H9 (cell line): ENCODE measurements around the gene RIOK3. TPM values are rescaled to one million over a fixed set of nuclear protein-coding genes. Genes with fewer than 3 reads are reported as not detected.

Source experiments
- DNase-seq: peaks from one replicate; pipeline ENCODE4 v3.0.0-alpha.2; 2017
- H2AFZ ChIP-seq: one replicate; pipeline ENCODE4 v1.6.1; 2013; ENCODE audit warnings: mild to moderate bottlenecking, low read length, control low read depth, moderate library complexity
- H2AK5ac ChIP-seq: 2 replicates; pipeline ENCODE4 v1.6.1; 2013; ENCODE audit warnings: low read length, control low read depth, mixed read lengths; ENCODE audit not compliant: insufficient read length
- H2BK120ac ChIP-seq: one replicate; pipeline ENCODE4 v1.6.1; 2013; ENCODE audit warnings: low read depth, mild to moderate bottlenecking, low read length, control low read depth, inconsistent platforms; ENCODE audit not compliant: poor library complexity, severe bottlenecking
- H2BK12ac ChIP-seq: 2 replicates; pipeline ENCODE4 v1.6.1; 2013; ENCODE audit warnings: low read length, control low read depth, mixed read lengths, low read depth; ENCODE audit not compliant: insufficient read length
- H2BK15ac ChIP-seq: 2 replicates; pipeline ENCODE4 v1.6.1; 2013; ENCODE audit warnings: low read depth, low read length, control low read depth
- H2BK20ac ChIP-seq: one replicate; pipeline ENCODE4 v1.6.1; 2013; ENCODE audit warnings: low read depth, mild to moderate bottlenecking, low read length, control low read depth, inconsistent platforms; ENCODE audit not compliant: poor library complexity, severe bottlenecking
- H2BK5ac ChIP-seq: 2 replicates; pipeline ENCODE4 v1.6.1; 2013; ENCODE audit warnings: low read length, control low read depth, mixed read lengths; ENCODE audit not compliant: insufficient read length
- H3K14ac ChIP-seq: 2 replicates; pipeline ENCODE4 v1.6.1; 2013; ENCODE audit warnings: low read length, control low read depth; ENCODE audit not compliant: insufficient read depth
- H3K18ac ChIP-seq: 2 replicates; pipeline ENCODE4 v1.6.1; 2013; ENCODE audit warnings: low read depth, mild to moderate bottlenecking, mixed read lengths, low read length, control low read depth; ENCODE audit not compliant: insufficient read length
- H3K23ac ChIP-seq: 2 replicates; pipeline ENCODE4 v1.6.1; 2013; ENCODE audit warnings: low read length, control low read depth, mixed read lengths, low read depth; ENCODE audit not compliant: insufficient read length
- H3K23me2 ChIP-seq: 2 replicates; pipeline ENCODE4 v1.6.1; 2013; ENCODE audit warnings: low read depth, mild to moderate bottlenecking, mixed read lengths, low read length, control low read depth; ENCODE audit not compliant: insufficient read length, poor library complexity, severe bottlenecking
- H3K27ac ChIP-seq: 2 replicates; pipeline ENCODE4 v1.5.1; 2013; ENCODE audit warnings: low read length, control low read depth, mixed read lengths, low read depth; ENCODE audit not compliant: insufficient read length
- H3K27me3 ChIP-seq: 2 replicates; pipeline ENCODE4 v1.6.1; 2013; ENCODE audit warnings: low read length, control low read depth, inconsistent platforms; ENCODE audit not compliant: insufficient read depth
- H3K4ac ChIP-seq: 2 replicates; pipeline ENCODE4 v1.6.1; 2013; ENCODE audit warnings: low read depth, mild to moderate bottlenecking, control low read depth, inconsistent platforms, low read length, moderate library complexity
- H3K4me1 ChIP-seq: 2 replicates; pipeline ENCODE4 v1.6.1; 2013; ENCODE audit warnings: low read length, control low read depth, inconsistent platforms; ENCODE audit not compliant: insufficient read depth
- H3K4me2 ChIP-seq: 2 replicates; pipeline ENCODE4 v1.6.1; 2013; ENCODE audit warnings: low read length, control low read depth, mixed read lengths; ENCODE audit not compliant: insufficient read length, insufficient read depth
- H3K56ac ChIP-seq: 2 replicates; pipeline ENCODE4 v1.6.1; 2013; ENCODE audit warnings: low read depth, mild to moderate bottlenecking, mixed read lengths, low read length, control low read depth; ENCODE audit not compliant: insufficient read length
- H3K79me1 ChIP-seq: 2 replicates; pipeline ENCODE4 v1.6.1; 2013; ENCODE audit warnings: low read depth, mild to moderate bottlenecking, moderate library complexity, low read length, control low read depth, inconsistent platforms; ENCODE audit not compliant: insufficient read depth, poor library complexity, severe bottlenecking
- H3K79me2 ChIP-seq: 2 replicates; pipeline ENCODE4 v1.6.1; 2013; ENCODE audit warnings: low read length, control low read depth, inconsistent platforms; ENCODE audit not compliant: insufficient read depth
- H3K9ac ChIP-seq: 2 replicates; pipeline ENCODE4 v1.6.1; 2013; ENCODE audit warnings: low read length, control low read depth, mixed read lengths; ENCODE audit not compliant: insufficient read length; ENCODE audit errors: extremely low read depth
- H3K9me3 ChIP-seq: one replicate; pipeline ENCODE4 v1.6.1; 2013; ENCODE audit warnings: low read depth, low read length, inconsistent platforms; ENCODE audit not compliant: control insufficient read depth
- H3T11ph ChIP-seq: one replicate; pipeline ENCODE4 v1.6.1; 2013; ENCODE audit warnings: mild to moderate bottlenecking, low read length, control low read depth, inconsistent platforms
- H4K20me1 ChIP-seq: one replicate; pipeline ENCODE4 v1.6.1; 2013; ENCODE audit not compliant: control insufficient read depth, insufficient read length, insufficient read depth
- H4K5ac ChIP-seq: 2 replicates; pipeline ENCODE4 v1.6.1; 2013; ENCODE audit warnings: low read depth, mild to moderate bottlenecking, mixed read lengths, low read length, control low read depth; ENCODE audit not compliant: insufficient read length
- H4K8ac ChIP-seq: replicated peaks from 2 replicates; pipeline ENCODE4 v1.6.1; 2013; ENCODE audit warnings: low read length, control low read depth, mixed read lengths, low read depth; ENCODE audit not compliant: insufficient read length
- H4K91ac ChIP-seq: 2 replicates; pipeline ENCODE4 v1.6.1; 2013; ENCODE audit warnings: low read depth, mild to moderate bottlenecking, moderate library complexity, mixed read lengths, low read length, control low read depth; ENCODE audit not compliant: insufficient read length
- H3K27ac Mint-ChIP-seq, 3 experiments: 2 replicates in 2 of 3; 3 replicates in 1 of 3; pipeline ENCODE4 v1.8.0; 2020 to 2021; ENCODE audit warnings: mixed read lengths in 3 of 3, mild to moderate bottlenecking in 1 of 3, moderate library complexity in 1 of 3
- H3K27me3 Mint-ChIP-seq: 2 replicates; pipeline ENCODE4 v1.8.0; 2021; ENCODE audit warnings: low read depth, mild to moderate bottlenecking, moderate library complexity, mixed read lengths
- H3K36me3 Mint-ChIP-seq, 3 experiments: 2 replicates in 2 of 3; 3 replicates in 1 of 3; pipeline ENCODE4 v1.8.0; 2020 to 2021; ENCODE audit warnings: low read depth in 3 of 3, mixed read lengths in 3 of 3; ENCODE audit not compliant: insufficient read depth in 1 of 3
- H3K4me1 Mint-ChIP-seq, 2 experiments: 2 replicates each; pipeline ENCODE4 v1.8.0; 2020; ENCODE audit warnings: mixed read lengths in 2 of 2
- H3K4me3 Mint-ChIP-seq, 2 experiments: 2 replicates in 1 of 2; 3 replicates in 1 of 2; pipeline ENCODE4 v1.8.0; 2020 to 2021; ENCODE audit warnings: mild to moderate bottlenecking in 2 of 2, mixed read lengths in 2 of 2, moderate library complexity in 1 of 2
- H3K9me3 Mint-ChIP-seq, 2 experiments: 2 replicates in 1 of 2; 3 replicates in 1 of 2; pipeline ENCODE4 v1.8.0; 2020; ENCODE audit warnings: mild to moderate bottlenecking in 2 of 2, mixed read lengths in 2 of 2, moderate library complexity in 1 of 2
- WGBS: extraction: QIAGEN DNeasy Blood & Tissue Kit; methylation state at CpG from one replicate; pipeline ENCODE4 v1.1.7; 2013; ENCODE audit warnings: missing lambda C conversion rate, low lambda C conversion rate, mixed read lengths; ENCODE audit not compliant: insufficient read length; ENCODE audit errors: extremely low coverage; 5-methylcytosine and 5-hydroxymethylcytosine counted together
- total RNA-seq: library from RNA; stranded (reverse); gene quantifications from 2 replicates; pipeline ENCODE4 v1.2.1, GENCODE V29; 2021
- TF ChIP-seq, protein P1 (sequence below): fragments of 200-600 bp; sonication (generic); conservative IDR thresholded peaks from 3 replicates; pipeline ENCODE4 v1.8.0; 2021; ENCODE audit warnings: antibody characterized with exemption, mild to moderate bottlenecking

The RIOK3 gene
- total RNA-seq, 1 experiment from 2014 or later = 34.6 TPM

DNA sequence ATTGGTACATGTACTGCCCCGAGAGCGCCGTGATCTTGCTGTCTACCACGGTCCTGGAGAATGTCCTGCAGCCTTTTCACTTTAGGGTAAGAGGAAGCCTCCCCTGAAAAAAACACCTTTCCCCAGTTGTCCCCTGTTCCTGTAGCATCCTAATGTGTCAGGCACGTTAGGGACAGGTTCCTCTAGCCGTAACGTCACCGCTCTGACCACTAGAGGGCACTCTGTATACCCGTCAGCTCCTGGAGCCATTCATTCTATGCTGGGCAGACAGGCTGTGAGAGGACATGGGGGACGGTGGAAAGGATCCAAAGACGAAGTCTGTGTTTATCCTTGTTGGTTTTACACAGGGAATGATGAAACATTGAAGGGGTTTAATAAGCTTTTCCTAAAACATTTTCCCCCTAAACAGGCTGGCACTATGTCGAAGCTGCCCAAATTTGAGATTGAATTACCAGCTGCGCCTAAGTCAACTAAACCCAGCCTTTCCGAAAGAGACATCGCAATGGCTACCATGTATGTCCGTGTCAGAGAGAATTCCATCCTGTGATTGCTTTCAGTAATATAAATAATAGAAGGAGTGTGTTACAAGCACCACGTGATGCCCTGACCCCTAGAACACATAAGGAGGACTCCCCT is 62.9 kb downstream of the RIOK3 start:
- no peak overlapping the region for H3K23ac ChIP-seq
- H3K4me3 Mint-ChIP-seq = no peak overlapping the region; a peak in 1 of 5 replicates

More for the DNA sequence above, 62.9 kb downstream of the RIOK3 start:
- Histone ChIP-seq H3T11ph (no peak overlapping the region), H3K56ac (no peak overlapping the region), H3K79me1 (no peaks in the 10 kb centered on the region), H2AFZ (no peak overlapping the region), H4K20me1 (no peaks in the 10 kb centered on the region), H3K14ac (no peak overlapping the region), H3K79me2 (no peaks in the 10 kb centered on the region), H2BK120ac (no peak overlapping the region), H2BK12ac (no peak overlapping the region), H4K91ac (no peak overlapping the region), H2AK5ac (no peak overlapping the region), H3K18ac (no peak overlapping the region), H3K4me1 (no peaks in the 10 kb centered on the region), H2BK15ac (no peak overlapping the region), H4K8ac (no peak overlapping the region), H3K27me3 (no peaks in the 10 kb centered on the region), H4K5ac (no peak overlapping the region), H3K27ac (no peak overlapping the region), H3K9me3 (no peaks in the 10 kb centered on the region), H3K9ac (no peak overlapping the region), H2BK20ac (no peak overlapping the region), H3K23me2 (no peaks in the 10 kb centered on the region), H2BK5ac (no peak overlapping the region), H3K4me2 (no peak overlapping the region), H3K4ac (no peak overlapping the region)
- Mint-ChIP-seq H3K27me3 (no peaks in the 10 kb centered on the region), H3K27ac (peak overlapping the region in 1 of 3 experiments; percentile 40; a peak in 2 of 7 replicates), H3K4me1 (peaks cover 3 to 5% of the 10 kb centered on the region in 2 experiments; a peak in 1 of 4 replicates), H3K9me3 (no peaks in the 10 kb centered on the region), H3K36me3 (peaks cover 10 to 55% (median 36%) of the 10 kb centered on the region in 3 experiments; a peak in 6 of 7 replicates)
- DNase-seq = peak; percentile 88
- TF ChIP-seq, protein P1, sequence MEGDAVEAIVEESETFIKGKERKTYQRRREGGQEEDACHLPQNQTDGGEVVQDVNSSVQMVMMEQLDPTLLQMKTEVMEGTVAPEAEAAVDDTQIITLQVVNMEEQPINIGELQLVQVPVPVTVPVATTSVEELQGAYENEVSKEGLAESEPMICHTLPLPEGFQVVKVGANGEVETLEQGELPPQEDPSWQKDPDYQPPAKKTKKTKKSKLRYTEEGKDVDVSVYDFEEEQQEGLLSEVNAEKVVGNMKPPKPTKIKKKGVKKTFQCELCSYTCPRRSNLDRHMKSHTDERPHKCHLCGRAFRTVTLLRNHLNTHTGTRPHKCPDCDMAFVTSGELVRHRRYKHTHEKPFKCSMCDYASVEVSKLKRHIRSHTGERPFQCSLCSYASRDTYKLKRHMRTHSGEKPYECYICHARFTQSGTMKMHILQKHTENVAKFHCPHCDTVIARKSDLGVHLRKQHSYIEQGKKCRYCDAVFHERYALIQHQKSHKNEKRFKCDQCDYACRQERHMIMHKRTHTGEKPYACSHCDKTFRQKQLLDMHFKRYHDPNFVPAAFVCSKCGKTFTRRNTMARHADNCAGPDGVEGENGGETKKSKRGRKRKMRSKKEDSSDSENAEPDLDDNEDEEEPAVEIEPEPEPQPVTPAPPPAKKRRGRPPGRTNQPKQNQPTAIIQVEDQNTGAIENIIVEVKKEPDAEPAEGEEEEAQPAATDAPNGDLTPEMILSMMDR = peak; percentile 95
- WGBS = no CpG with 5 or more reads among the region's 17 CpGs
